HepG2 (cell line): ENCODE data around the gene ATAD3C. TPM values are rescaled to one million over a fixed set of nuclear protein-coding genes. Genes with fewer than 3 reads are reported as not detected.

Experiments
- CC2D1A ChIP-seq: sonication (generic); formaldehyde crosslinking; IDR thresholded peaks from 2 replicates; pipeline ENCODE4 v1.8.1; 2023; ENCODE audit warnings: mild to moderate bottlenecking, missing genetic modification reagents
- CCDC6 ChIP-seq: sonication (generic); formaldehyde crosslinking; IDR thresholded peaks from 2 replicates; pipeline ENCODE4 v1.8.1; 2022; ENCODE audit warnings: mild to moderate bottlenecking, missing genetic modification reagents, moderate library complexity
- EHMT2 ChIP-seq: fragments of 200-600 bp; sonication (generic); IDR thresholded peaks from 2 replicates; pipeline ENCODE4 v1.7.0; 2017; ENCODE audit warnings: antibody characterized with exemption, low read depth, low read length, borderline replicate concordance
- ERF ChIP-seq: IDR thresholded peaks from 2 replicates; pipeline ENCODE4 v1.6.1; 2018; ENCODE audit warnings: missing biosample characterization, missing genetic modification reagents
- FOSL2 ChIP-seq: sonication (generic); formaldehyde crosslinking; IDR thresholded peaks from 2 replicates; pipeline ENCODE4 v1.4.0; 2020; ENCODE audit warnings: missing genetic modification reagents
- GPN1 ChIP-seq: sonication (generic); formaldehyde crosslinking; IDR thresholded peaks from 2 replicates; pipeline ENCODE4 v1.5.1; 2020; ENCODE audit warnings: missing genetic modification reagents, borderline replicate concordance
- HIVEP1 ChIP-seq: sonication (generic); formaldehyde crosslinking; IDR thresholded peaks from 2 replicates; pipeline ENCODE4 v1.4.0; 2020; ENCODE audit warnings: mild to moderate bottlenecking, missing genetic modification reagents
- MAF1 ChIP-seq: sonication (generic); formaldehyde crosslinking; IDR thresholded peaks from 2 replicates; pipeline ENCODE4 v1.5.0; 2020; ENCODE audit warnings: missing genetic modification reagents, borderline replicate concordance
- MATR3 ChIP-seq: sonication (generic); formaldehyde crosslinking; IDR thresholded peaks from 2 replicates; pipeline ENCODE4 v1.4.0; 2020; ENCODE audit warnings: missing genetic modification reagents
- MTF2 ChIP-seq: sonication (generic); formaldehyde crosslinking; IDR thresholded peaks from 2 replicates; pipeline ENCODE4 v1.5.0; 2020; ENCODE audit warnings: missing genetic modification reagents, borderline replicate concordance
- NR2F1 ChIP-seq, 2 experiments: fragments of 450-650 bp in 1 of 2; formaldehyde crosslinking in 1 of 2; IDR thresholded peaks; 2 replicates each; pipeline versions ENCODE4 v1.5.0 to v1.6.1; 2016 to 2020; ENCODE audit warnings: mild to moderate bottlenecking in 1 of 2, missing compliant biosample characterization in 1 of 2, missing genetic modification reagents in 1 of 2, moderate library complexity in 1 of 2
- PAF1 ChIP-seq: IDR thresholded peaks from 2 replicates; pipeline ENCODE4 v1.6.1; 2016; ENCODE audit warnings: missing genetic modification reagents, missing compliant biosample characterization
- RBM22 ChIP-seq: fragments of 200-400 bp; formaldehyde crosslinking; optimal IDR thresholded peaks from 2 replicates; pipeline ENCODE3; 2017; ENCODE audit warnings: mild to moderate bottlenecking, low read length, moderate library complexity
- RFX3 ChIP-seq: IDR thresholded peaks from 2 replicates; pipeline ENCODE4 v1.6.1; 2016; ENCODE audit warnings: missing biosample characterization, missing genetic modification reagents
- SCMH1 ChIP-seq: sonication (generic); formaldehyde crosslinking; IDR thresholded peaks from 2 replicates; pipeline ENCODE4 v1.9.0; 2021; ENCODE audit warnings: missing genetic modification reagents, mild to moderate bottlenecking, borderline replicate concordance
- SMAD9 ChIP-seq: sonication (generic); formaldehyde crosslinking; IDR thresholded peaks from 2 replicates; pipeline ENCODE4 v1.5.1; 2020; ENCODE audit warnings: mild to moderate bottlenecking, missing genetic modification reagents
- SRSF1 ChIP-seq: fragments of 200-400 bp; formaldehyde crosslinking; optimal IDR thresholded peaks from 2 replicates; pipeline ENCODE3; 2017; ENCODE audit warnings: mild to moderate bottlenecking, low read depth, low read length, moderate library complexity
- TP53 ChIP-seq: sonication (generic); formaldehyde crosslinking; conservative IDR thresholded peaks from 2 replicates; pipeline ENCODE4 v1.4.0; 2020; ENCODE audit warnings: missing genetic modification reagents
- ZIK1 ChIP-seq: sonication (generic); formaldehyde crosslinking; IDR thresholded peaks from 2 replicates; pipeline ENCODE4 v1.5.0; 2020; ENCODE audit warnings: mild to moderate bottlenecking, low read depth, missing genetic modification reagents, borderline replicate concordance
- ZNF34 ChIP-seq: sonication (generic); formaldehyde crosslinking; IDR thresholded peaks from 2 replicates; pipeline ENCODE4 v1.4.0; 2020; ENCODE audit warnings: mild to moderate bottlenecking, missing genetic modification reagents, borderline replicate concordance
- ZNF354B ChIP-seq: sonication (generic); formaldehyde crosslinking; IDR thresholded peaks from 2 replicates; pipeline ENCODE4 v1.8.0; 2022; ENCODE audit warnings: mild to moderate bottlenecking, missing genetic modification reagents
- ZNF432 ChIP-seq: sonication (generic); formaldehyde crosslinking; IDR thresholded peaks from 2 replicates; pipeline ENCODE4 v1.5.0; 2020; ENCODE audit warnings: missing genetic modification reagents, mild to moderate bottlenecking, borderline replicate concordance
- ZNF501 ChIP-seq: sonication (generic); formaldehyde crosslinking; IDR thresholded peaks from 2 replicates; pipeline ENCODE4 v1.5.1; 2020; ENCODE audit warnings: mild to moderate bottlenecking, moderate library complexity, missing genetic modification reagents
- ZNF773 ChIP-seq: sonication (generic); formaldehyde crosslinking; IDR thresholded peaks from 2 replicates; pipeline ENCODE4 v1.4.0; 2020; ENCODE audit warnings: missing genetic modification reagents, borderline replicate concordance
- ZSCAN21 ChIP-seq: sonication (generic); formaldehyde crosslinking; IDR thresholded peaks from 2 replicates; pipeline ENCODE4 v1.8.0; 2022; ENCODE audit warnings: mild to moderate bottlenecking, missing genetic modification reagents, moderate library complexity, borderline replicate concordance
- ZSCAN31 ChIP-seq: sonication (generic); formaldehyde crosslinking; IDR thresholded peaks from 2 replicates; pipeline ENCODE4 v1.5.0; 2020; ENCODE audit warnings: low read depth, mild to moderate bottlenecking, missing genetic modification reagents
- polyA plus RNA-seq, 8 experiments: library from polyadenylated mRNA; depleted of rRNA in 3 of 8; stranded (reverse) in 7 of 8; unstranded in 1 of 8; fragments of >200 nt; fragmentation: Illumina TruSeq in 4 of 8; extraction: Trizol in 4 of 8; gene quantifications; 2 replicates each; pipeline versions ENCODE4 v1.2.1 to v1.2.3, GENCODE V29; 2011 to 2016; ENCODE audit warnings: low read depth in 4 of 8, missing spikeins in 1 of 8, mixed read lengths in 1 of 8; ENCODE audit not compliant: insufficient read depth in 1 of 8
- total RNA-seq, 5 experiments: library from RNA; depleted of rRNA; stranded (reverse); fragments of >200 nt; fragmentation: Illumina TruSeq; extraction: Trizol; gene quantifications; 2 replicates each; pipeline ENCODE4 v1.2.3, GENCODE V29; 2016; ENCODE audit warnings: low read depth in 1 of 5
- TF ChIP-seq, protein P1 (sequence below): sonication (generic); formaldehyde crosslinking; IDR thresholded peaks from 2 replicates; pipeline ENCODE4 v1.4.0; 2020; ENCODE audit warnings: missing genetic modification reagents
- TF ChIP-seq, protein P2 (sequence below): IDR thresholded peaks from 2 replicates; pipeline ENCODE4 v1.6.1; 2012; ENCODE audit warnings: inconsistent platforms
- TF ChIP-seq, protein P3 (sequence below): sonication (generic); formaldehyde crosslinking; IDR thresholded peaks from 2 replicates; pipeline ENCODE4 v1.4.0; 2020; ENCODE audit warnings: mild to moderate bottlenecking, missing genetic modification reagents

The ATAD3C gene
- total and polyA plus RNA-seq, 2 of the 13 experiments (the other 11 are each of a cell fraction or from before 2014, with no cell fraction given) = 2.4 to 3.2 TPM

DNA sequence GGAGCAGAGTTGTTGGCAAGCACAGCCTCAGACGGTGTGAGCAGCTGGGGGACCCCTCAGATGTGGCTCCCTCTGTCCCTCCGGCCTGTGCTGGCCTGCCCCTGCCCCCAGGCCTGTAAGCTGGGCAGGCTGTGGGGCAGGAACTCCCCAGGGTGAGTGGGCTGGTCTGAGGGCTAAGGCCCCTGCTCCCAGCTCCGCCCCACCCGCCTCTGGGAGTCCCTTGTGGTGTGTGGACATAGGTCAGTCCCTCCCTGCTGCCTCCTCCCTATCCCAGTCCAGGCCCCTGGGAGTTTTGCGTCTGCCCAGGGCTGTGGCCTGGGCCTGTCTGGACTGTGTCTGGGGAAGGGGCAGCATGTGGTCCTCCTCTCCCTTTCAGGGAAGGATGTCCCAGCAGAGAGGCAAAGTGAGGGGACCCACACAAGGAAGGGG, 17.6 kb upstream of the ATAD3C start (continued):
- TF ChIP-seq, protein P1, sequence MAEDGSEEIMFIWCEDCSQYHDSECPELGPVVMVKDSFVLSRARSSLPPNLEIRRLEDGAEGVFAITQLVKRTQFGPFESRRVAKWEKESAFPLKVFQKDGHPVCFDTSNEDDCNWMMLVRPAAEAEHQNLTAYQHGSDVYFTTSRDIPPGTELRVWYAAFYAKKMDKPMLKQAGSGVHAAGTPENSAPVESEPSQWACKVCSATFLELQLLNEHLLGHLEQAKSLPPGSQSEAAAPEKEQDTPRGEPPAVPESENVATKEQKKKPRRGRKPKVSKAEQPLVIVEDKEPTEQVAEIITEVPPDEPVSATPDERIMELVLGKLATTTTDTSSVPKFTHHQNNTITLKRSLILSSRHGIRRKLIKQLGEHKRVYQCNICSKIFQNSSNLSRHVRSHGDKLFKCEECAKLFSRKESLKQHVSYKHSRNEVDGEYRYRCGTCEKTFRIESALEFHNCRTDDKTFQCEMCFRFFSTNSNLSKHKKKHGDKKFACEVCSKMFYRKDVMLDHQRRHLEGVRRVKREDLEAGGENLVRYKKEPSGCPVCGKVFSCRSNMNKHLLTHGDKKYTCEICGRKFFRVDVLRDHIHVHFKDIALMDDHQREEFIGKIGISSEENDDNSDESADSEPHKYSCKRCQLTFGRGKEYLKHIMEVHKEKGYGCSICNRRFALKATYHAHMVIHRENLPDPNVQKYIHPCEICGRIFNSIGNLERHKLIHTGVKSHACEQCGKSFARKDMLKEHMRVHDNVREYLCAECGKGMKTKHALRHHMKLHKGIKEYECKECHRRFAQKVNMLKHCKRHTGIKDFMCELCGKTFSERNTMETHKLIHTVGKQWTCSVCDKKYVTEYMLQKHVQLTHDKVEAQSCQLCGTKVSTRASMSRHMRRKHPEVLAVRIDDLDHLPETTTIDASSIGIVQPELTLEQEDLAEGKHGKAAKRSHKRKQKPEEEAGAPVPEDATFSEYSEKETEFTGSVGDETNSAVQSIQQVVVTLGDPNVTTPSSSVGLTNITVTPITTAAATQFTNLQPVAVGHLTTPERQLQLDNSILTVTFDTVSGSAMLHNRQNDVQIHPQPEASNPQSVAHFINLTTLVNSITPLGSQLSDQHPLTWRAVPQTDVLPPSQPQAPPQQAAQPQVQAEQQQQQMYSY (CRISPR knock-in tag) = no peak
- TF ChIP-seq CC2D1A (CRISPR knock-in tag) (no peak), MTF2 (CRISPR knock-in tag) (no peak), PAF1 (CRISPR knock-in tag) (peak; percentile 69; the same call in 1 of the 2 replicates), ZNF501 (CRISPR knock-in tag) (no peak; the same call in 1 of the 2 replicates), MAF1 (peak; percentile 20; the same call in 1 of the 2 replicates), RFX3 (CRISPR knock-in tag) (no peak), TP53 (0 out of 2 replicates have a peak, but pooled peaks have one; percentile 45), SRSF1 (peak; percentile 97), ERF (CRISPR knock-in tag) (peak; percentile 77), SCMH1 (CRISPR knock-in tag) (no peak), HIVEP1 (CRISPR knock-in tag) (peak; percentile 99), MATR3 (CRISPR knock-in tag) (no peak), FOSL2 (peak; percentile 63), GPN1 (CRISPR knock-in tag) (no peak), SMAD9 (CRISPR knock-in tag) (no peak), CCDC6 (CRISPR knock-in tag) (no peak; the same call in 1 of the 2 replicates), ZNF432 (no peak), ZSCAN21 (CRISPR knock-in tag) (peak; percentile 70), ZIK1 (CRISPR knock-in tag) (peak; percentile 85; the same call in 1 of the 2 replicates), ZNF354B (no peak), RBM22 (no peak), ZNF773 (CRISPR knock-in tag) (no peak), EHMT2 (no peak), NR2F1 (CRISPR knock-in tag; IDR thresholded peaks at IDR 0.05) (peak in 1 of 2 experiments; percentile 83; a peak in 2 of 4 replicates), ZSCAN31 (CRISPR knock-in tag) (0 out of 2 replicates have a peak, but pooled peaks have one; percentile 80), ZNF34 (no peak)
- TF ChIP-seq, protein P2, sequence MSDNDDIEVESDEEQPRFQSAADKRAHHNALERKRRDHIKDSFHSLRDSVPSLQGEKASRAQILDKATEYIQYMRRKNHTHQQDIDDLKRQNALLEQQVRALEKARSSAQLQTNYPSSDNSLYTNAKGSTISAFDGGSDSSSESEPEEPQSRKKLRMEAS = no peak
- TF ChIP-seq, protein P3, sequence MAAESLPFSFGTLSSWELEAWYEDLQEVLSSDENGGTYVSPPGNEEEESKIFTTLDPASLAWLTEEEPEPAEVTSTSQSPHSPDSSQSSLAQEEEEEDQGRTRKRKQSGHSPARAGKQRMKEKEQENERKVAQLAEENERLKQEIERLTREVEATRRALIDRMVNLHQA (CRISPR knock-in tag) = no peak
